T follicular helper cell (primary cell): Measurements from ENCODE around the gene C17orf78.
"Not testable (repeated sequence)": the region's sequence is repeated elsewhere in the genome, so short reads cannot be mapped to it uniquely, and the experiment has no call there.

ENCODE experiments used
- DNase-seq: peaks from one replicate; pipeline ENCODE4 v3.0.0-alpha.2; 2020; ENCODE audit warnings: low read depth
- total RNA-seq, 2 experiments: gene quantifications; one replicate each; lab custom pipeline; 2026; lab: John Stamatoyannopoulos, UW

C17orf78 gene
- total RNA-seq: 0 reads per million in 2 experiments

DNA sequence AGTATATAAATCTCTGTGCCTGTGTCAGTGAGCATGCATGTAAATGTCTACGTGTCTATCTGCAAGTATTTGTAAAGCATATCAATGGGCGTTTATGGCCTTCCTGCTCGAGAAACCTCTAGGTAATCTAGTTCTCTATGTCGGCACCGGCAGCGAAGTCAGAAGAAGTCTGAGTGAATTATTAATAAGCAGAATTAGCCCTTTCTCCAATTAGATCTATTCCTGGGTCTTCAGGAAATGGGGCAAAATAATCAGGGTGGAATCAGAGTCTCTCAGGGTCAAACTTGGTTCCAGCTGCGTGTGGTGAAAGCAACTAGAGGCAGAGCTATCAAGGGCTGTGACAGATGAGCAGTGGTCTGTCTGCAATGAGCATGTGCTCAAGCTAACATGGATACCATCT is at the start of gene C17orf78:
Gene C17orf78 (plus strand): TSS at position 280 of the 400 bp plus-strand sequence. CDS start 108 bp downstream, at position 388.
- no peak for DNase-seq

DNA sequence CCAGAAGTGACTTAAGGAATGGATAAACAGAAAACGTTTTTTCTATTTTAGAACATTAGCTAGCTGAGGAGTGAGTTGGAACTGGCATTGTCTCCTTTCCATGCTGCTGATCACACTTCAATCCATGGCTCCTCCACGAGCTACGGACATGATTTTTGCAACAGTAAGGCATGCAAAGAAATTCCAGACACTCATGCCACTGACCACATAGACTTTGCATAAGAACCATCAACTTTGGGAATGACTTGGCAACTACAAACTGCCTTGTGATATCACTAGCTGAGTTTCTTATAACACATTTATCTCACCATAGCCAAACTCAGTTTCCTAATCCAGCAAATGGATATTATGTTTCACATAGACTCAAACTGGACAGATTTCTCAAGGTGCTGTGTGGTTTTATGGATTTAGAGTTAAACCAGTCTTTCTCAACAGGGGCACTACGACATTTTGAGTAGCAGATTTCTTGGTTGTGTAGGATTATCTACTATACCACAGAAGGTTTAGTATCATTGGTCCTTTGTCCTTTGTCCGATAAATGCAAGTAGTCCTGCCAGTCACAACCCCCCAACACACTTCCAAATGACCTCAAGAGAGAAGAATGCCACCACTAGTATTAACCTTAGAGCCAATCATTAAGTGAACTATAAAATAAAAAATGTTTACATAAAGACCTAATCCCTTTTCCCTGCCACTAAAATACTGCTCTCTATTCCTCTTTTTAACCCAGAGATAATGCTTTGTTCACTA is 48.3 kb upstream of the C17orf78 start:
- DNase-seq: no peak

DNA sequence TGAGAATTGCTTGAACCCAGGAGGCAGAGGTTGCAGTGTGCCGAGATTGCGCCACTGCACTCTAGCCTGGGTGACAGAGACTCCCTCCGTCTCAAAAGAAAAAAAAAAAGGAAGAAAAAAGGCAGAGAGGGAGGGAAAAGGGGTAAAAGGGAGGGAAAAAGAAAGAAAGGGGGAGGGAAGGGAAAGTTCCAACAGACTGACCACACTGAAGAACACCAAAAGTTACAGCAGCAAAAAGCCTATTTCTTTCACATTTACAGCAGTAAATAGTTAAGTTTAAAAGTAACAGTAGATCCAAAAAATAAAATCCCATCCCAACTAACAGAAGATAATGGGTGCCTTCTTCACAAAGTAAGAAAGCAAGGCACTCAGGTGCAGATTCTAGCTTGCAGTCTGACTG is 36.9 kb upstream of the C17orf78 start:
- DNase-seq: no peak

DNA sequence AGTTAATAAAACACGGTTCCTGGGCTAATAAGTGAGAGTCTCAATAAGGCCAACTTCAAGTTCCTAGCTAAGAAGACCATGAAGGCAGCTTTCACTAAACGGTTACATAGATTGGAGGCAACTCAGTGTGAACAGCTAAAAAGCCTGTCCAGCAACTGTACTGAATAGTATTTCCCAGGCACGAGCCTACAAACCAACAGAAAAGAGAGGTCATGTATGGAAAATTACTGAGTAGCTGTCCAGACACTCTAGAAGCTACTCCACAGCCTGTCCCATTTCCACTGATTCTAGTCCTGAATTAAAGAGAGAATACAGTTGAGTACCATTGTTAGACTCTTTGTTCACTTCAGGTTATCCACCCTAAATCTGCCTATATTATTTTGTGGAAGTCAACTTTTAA is 36.5 kb upstream of the C17orf78 start:
- DNase-seq: no peak

DNA sequence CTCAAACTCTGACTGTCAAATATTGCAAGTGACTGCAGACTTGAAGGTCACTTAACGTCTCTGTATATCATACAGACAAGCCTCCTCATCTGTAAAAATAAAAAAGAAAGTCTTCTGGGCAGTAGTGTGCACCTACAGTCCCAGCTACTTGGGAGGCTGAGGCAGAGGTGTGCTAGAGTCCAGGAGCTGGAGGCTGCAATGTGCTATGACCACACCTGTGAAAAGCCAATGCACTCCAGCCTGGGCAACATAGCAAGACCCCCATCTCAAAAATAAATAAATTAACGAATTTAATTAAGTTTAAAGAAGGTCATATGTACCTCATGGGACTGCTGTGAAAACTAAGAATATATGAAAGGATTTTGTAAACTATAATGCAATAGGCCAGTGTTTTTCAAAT is 35.0 kb upstream of the C17orf78 start:
- DNase-seq: no peak

DNA sequence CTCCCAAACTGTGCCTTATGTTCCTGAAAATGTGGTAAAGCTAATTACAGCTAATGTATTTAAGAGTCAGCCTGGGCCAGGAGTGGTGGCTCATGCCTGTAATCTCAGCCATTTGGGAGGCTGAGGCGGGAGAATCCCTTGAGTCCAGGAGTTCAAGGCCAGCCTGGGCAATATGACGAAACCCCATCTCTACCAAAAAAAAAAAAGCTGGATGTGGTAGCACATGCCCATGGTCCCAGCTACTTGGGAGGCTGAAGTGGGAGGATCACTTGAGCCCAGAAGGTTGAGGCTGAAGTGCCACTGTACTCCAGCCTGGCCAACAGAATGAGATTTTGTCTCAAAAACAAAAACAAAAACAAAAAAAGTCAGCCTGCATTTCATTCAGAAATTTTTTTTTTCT is 33.2 kb upstream of the C17orf78 start:
- no peak for DNase-seq

DNA sequence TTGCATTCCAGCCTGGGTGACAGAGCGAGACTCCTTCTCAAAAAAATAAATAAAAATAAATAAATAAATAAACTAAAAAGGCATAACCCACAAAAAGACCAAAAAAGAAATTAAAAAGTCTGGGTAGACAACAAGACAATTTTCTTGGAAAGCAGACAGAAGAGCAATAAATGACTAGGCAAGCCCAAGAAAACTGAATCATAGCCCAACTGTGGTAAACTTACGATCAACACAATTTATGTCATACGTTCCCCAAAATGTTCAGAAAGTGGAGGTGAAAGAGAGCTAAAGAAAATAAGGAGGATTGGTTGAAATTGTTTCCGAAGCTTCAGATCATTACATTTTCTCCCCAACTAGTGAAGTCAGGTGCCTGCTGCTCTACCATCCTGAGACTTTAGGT is 31.3 kb upstream of the C17orf78 start:
- DNase-seq: no peak

DNA sequence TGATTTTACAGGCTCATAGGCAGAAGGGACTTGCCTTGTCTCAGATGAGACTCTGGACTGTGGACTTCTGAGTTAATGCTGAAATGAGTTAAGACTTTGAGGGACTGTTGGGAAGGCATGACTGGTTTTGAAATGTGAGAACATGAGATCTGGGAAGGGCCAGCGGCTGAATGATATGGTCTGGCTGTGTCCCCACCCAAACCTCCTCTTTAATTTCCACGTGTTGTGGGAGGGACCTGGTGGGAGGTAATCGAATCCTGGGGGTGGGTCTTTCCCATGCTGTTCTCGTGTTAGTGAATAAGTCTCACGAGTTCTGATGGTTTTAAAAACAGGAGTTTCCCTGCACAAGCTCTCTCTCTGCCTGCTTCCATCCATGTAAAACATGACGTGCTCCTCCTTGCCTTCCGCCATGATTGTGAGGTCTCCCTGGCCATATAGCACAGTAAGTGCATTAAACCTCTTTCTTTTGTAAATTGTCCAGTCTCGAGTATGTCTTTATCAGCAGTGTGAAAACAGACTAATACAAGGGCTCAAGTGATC is 28.9 kb upstream of the C17orf78 start:
- DNase-seq: not testable (repeated sequence)

DNA sequence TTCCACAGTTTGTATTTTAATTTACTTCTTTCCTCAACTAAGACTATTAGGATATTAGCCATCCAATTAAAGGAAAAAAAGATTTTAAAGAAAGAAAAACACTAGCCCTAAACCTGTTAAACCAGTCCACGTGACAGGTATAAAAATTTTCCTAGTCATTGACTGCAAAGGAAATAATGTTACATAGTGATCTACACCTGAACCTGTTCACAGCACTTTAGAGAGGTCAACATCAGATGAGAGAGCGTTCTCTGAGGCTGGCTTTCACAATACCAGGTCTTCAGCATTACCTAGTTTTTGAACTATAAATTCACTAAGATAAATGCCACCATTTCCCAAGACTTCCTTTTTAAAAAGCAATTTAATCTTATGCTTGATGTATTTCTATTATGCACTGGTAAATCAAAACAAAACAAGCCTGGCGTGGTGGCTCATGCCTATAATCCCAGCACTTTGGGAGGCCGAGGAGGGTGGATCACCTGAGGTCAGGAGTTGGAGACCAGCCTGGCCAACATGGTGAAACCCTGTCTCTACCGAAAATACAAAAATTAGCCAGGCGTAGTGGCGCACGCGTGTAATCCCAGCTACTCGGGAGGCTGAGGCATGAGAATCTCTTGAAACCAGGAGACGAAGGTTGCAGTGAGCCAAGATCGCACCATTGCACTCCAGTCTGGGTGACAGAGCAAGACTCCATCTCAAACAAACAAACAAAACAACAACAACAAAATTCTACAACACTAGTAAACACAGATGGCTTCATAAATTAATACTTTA is 18.8 kb upstream of the C17orf78 start:
- not testable (repeated sequence) for DNase-seq

DNA sequence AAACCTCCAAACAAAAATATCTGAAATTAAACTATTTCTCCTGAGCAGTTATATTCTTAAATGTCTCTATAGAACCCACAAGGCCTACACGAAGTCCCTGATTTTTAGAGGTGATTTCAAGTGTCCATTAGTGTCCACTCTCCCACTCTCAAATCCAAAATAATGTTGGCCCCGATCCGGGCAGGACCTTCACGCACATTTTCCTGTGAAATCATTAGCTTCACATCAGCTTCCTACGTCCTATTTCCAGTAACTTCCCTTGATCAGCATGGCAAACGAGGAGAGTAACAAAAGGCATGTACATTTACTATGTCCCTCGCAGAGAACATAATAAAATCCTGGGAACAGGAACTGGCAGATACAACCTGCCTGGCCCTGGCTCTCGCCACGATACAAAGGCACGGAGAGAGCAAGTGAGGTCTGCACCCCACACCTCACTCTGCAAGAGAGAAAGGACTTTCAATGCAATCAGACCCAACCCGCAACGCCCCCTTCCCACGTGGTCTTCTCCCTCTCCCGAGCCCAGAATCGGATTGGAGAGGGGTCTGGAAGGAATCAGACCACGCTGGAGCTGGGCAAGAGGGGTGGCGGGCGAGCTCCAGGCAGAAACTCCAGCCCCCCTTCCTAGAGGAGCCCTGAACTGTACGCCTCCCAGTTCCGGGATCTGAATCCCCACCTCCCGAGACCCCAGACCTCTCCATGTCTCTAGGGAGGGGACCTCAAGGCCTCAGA is 17.5 kb upstream of the C17orf78 start:
- no peak for DNase-seq

DNA sequence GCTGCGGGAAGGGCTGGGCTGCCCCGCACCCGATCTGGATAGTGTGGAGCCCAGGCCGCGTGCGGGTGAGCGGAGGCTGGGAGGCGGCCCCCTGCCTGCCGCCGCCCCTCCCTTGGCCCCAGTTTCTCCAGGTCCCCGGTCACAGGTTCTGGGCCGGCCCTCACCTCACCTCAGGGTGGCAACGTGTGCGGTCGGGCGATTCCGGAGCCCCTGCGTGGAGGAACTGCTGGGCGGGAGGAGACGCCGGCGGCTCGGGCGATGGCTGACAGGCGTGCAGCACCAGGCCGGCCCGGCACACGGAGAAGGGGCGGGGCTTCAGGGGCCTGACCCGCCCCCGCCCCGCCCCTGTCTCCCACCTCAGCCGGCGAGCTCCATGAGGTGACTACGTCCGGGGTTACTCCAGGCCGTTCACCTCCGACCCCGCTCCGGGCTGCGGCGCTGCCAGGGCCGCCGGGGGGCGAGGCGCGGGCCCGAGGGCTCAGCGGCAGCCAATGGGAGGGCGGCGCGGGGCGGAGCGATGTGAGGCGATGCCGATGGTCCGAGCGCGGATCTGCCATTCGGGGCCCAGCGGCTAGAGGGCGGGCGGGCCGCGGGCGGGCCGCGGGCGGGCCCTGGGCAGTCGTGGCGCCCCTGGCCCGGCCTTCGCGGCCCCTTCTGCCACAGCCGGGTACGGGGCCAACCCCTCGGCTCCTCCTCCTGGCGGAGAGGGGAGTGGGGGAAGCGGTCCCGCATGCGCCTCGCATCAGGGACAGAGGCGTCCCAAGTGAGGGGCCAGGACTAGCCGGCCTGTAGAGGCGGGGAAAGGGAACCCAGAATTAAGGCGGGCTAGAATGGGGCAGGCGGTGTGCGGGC is 16.7 kb upstream of the C17orf78 start:
- DNase-seq: peak; percentile 84

DNA sequence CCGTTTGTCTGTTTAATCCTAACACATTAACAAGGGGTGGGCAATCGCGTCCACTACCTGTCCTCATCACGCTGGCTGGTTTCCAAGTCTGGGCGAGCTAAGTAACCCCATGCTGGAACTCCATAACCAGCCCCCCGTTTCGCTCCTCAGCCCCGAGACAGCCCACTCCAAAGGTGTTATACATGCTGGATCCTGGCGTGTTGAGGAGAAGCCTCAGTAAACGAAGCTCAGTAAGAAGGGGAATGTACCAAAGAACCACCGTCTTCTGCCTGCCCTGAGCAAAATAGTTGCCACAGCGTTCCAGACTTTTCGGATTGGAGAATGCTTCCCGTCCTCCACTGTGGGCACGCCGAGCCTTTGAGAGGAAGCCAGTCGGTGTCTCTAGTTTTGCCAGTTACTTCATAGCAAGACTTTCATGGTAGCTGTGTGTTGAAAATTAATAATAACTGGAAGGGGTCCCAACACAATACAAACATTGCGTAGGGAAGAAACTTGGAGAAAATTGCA is 16.1 kb upstream of the C17orf78 start:
- no peak for DNase-seq

DNA sequence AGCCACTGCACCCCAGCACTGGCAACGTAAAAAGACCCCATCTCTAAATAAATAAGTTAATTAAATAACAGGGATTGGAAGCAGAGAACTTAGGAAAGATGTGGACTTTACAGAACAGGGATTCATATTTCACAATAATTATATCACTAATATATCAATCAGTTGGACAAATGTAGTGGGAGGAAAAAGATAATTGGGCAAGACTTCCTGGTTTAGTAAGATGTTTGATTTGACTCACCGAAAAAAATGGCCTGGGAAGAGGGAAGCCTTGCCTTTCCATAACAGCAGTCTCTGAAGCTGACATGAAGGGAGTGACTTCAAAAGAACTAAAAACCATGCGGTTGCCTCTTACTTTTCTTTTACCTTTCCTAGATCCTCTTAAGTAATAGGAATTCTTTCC is 15.2 kb upstream of the C17orf78 start:
- DNase-seq: no peak

DNA sequence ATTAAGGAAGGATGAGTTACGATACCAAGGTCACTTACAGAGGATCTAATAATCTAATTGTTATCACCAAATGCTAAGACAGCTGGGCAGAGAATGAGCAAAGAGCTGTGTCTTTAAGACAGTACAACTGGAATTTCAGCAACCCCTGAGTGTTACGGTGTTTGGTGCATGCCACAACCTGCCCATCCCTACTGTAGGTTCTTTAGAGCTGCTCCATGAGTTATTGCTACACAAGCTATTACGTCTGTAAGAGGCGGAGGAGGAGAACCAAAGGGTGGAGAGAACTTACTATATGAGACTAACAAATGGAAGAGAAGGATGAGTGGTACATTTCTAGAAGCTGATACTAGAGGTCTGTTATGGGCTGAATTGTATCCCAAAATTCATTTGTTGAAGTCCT is 14.2 kb upstream of the C17orf78 start:
- no peak for DNase-seq

DNA sequence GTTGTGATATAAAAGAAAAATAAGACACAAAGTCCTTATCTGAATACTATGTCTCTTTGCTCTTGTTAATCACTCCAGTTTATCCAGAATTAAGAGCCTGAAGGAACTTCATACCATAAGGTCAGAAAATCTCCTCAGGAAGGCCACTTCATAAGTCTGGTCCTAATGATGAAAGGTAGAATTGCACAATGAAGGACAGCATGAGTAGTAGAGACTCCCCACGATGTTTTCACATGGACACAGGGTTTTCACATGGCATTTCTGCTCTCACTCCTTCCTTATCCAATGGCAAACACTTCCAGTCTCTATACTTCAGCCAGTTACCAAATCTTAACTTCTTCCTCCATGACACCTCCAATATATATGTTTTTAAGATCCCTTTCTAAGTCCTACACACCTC is 10.2 kb upstream of the C17orf78 start:
- DNase-seq: no peak

DNA sequence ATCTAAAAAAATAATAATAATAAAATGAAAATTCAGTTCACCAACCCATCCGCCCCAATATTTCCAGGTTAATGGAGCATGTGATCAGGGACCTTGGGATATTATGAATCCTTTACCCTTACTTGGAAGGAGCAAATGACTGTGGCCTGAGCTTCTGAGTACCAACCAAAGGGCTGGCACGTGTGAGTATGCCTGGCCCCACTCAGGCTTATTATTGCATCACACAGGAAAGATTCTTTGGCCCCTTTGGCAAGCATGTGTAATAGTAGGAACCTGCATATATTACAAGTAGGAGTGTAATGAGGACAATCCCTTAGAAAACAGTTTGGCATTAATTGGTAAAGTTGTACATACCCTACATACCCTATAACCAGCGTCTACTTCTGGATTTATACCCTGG is 7.2 kb upstream of the C17orf78 start:
- DNase-seq: no peak

DNA sequence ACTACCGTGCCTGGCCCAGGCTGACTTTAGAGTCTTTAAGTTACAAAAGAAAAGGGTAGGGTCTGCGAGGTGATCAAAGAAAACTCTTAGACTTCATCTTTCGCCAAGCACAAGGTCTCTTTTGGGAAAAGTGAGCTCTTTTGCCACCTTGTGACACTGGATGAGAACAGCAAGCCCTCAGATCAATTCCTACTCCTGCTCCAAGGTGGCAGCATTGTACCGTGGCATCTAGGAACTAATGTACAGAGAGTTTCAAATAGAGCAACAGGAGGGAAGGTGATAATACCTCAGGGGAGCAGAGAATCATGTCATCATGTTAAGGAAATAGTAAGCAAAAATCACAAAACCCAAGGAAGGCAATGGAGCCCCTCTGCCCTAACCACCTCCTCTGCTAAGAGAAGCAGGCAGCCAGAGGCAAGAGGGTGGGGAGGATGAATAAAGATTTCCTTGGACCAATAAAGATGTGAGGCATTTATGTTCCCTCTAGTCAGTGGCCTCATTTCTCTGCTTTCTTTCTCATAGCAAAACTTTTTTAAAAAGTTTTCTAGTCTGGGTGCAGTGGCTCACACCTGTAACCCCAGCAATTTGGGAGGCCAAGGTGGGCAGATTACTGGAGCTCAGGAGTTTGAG is 2.1 kb upstream of the C17orf78 start:
- DNase-seq: peak; percentile 40

DNA sequence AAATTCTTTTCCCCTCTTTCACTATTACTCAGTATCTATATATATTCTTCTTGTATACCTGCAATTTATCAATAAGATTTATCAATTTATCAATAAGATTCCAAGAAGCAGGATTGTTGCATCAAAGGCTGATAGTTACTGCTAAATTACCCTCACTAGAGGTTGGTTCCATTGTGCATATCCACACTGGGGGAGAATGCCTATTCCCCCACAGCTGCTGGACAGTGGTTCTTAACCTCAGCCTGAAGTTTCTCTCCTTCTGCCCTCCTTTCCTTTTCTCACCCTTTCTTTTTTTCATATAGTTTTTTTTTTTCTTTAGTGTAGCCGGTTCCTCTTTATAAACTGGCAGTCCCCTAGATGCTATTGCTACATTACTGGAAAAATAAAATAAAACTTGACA is 6.3 kb downstream of the C17orf78 start:
- DNase-seq: no peak

DNA sequence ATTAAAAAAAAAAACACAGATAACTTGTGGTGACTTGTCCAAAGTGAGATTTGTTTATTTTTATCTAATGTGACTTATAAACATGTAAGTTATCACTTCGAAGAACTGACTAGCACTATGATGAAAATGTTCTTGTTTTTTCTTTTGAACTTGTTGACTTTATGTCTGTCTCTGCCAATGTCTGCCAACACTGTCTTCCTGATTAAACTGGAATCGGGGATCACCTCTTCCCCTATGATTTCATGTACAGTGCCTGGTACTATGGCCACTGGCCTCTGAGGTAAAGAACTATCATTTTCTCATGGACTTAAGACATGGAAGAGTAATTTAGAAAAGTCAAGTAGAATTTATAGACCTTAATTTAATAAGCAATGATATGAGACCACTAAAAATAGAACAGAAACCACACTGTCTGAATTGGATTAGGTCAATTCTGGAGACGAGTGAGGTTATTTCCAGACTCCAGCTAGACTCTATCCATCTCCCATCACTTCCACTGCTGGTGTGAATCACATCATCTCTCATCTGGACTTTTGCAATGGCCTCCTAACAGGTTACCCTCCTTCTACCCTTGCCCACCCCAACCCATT is 8.9 kb downstream of the C17orf78 start:
- no peak for DNase-seq

DNA sequence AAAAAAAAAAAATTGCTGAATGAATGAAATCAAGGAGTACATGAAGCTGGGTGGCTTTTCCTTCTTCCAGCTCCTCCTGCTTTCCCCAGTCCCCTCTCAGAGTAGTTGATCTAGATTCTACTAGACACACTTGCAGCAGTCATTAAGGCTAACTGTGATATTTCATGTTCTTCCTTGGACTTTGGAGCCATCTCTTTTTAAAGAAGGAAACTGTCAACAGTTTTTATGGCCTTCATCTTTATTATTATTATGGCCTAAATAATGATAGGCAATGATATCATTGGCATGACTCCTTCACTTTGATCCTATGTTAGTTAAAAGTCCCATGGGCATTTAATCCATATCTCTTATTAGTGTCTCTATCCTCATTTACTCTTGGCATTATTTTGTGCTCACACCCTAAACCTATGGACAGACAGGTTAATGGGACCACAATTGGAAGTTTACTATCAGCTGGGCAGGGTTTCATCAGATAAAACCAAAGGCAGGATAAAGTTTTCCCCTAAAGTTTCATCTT is 9.7 kb downstream of the C17orf78 start:
- no peak for DNase-seq
